Fibroblast of lung (primary cell): Measurements from ENCODE around the gene KIAA0040. TPM values are rescaled to one million over a fixed set of nuclear protein-coding genes. Genes with fewer than 3 reads are reported as not detected.

ENCODE experiments used
- DNase-seq, 2 donors: peaks; one replicate each; pipeline versions ENCODE4 v3.0.0 to v3.0.0-alpha.2; 2010; ENCODE audit warnings: low read depth in 2 of 2
- H2AFZ ChIP-seq: 2 replicates; pipeline ENCODE4 v1.5.1; 2012; ENCODE audit warnings: low read length, control low read depth, inconsistent platforms
- H3K27ac ChIP-seq: 2 replicates; pipeline ENCODE4 v1.5.1; 2011; ENCODE audit warnings: low read length, control low read depth; ENCODE audit not compliant: insufficient read depth
- H3K27me3 ChIP-seq: 2 replicates; pipeline ENCODE4 v1.5.1; 2011; ENCODE audit warnings: mild to moderate bottlenecking, low read length; ENCODE audit not compliant: control insufficient read depth, insufficient read depth
- H3K36me3 ChIP-seq: 2 replicates; pipeline ENCODE4 v1.5.1; 2011; ENCODE audit warnings: low read length; ENCODE audit not compliant: control insufficient read depth, insufficient read depth
- H3K4me1 ChIP-seq: 2 replicates; pipeline ENCODE4 v1.5.1; 2011; ENCODE audit warnings: low read length; ENCODE audit not compliant: control insufficient read depth, insufficient read depth; ENCODE audit errors: extremely low read depth
- H3K4me2 ChIP-seq: 2 replicates; pipeline ENCODE4 v1.5.1; 2011; ENCODE audit warnings: low read length, control low read depth; ENCODE audit not compliant: insufficient read depth; ENCODE audit errors: extremely low read depth
- H3K4me3 ChIP-seq, 4 experiments: fragments of 200-600 bp in 1 of 4; sonication (generic) in 1 of 4; replicated peaks in 1 of 4; 2 replicates each; pipeline ENCODE4 v1.5.1; 2011 to 2016; ENCODE audit warnings: low read length in 4 of 4, low read depth in 3 of 4, mild to moderate bottlenecking in 3 of 4, control low read depth in 2 of 4, inconsistent platforms in 1 of 4, mixed read lengths in 1 of 4; ENCODE audit not compliant: insufficient read depth in 1 of 4; ENCODE audit errors: control extremely low read depth in 1 of 4
- H3K79me2 ChIP-seq: 2 replicates; pipeline ENCODE4 v1.5.1; 2012; ENCODE audit warnings: mild to moderate bottlenecking, low read length, inconsistent platforms; ENCODE audit not compliant: control insufficient read depth, insufficient read depth
- H3K9ac ChIP-seq: 2 replicates; pipeline ENCODE4 v1.5.1; 2011; ENCODE audit warnings: mild to moderate bottlenecking, low read length, control low read depth; ENCODE audit not compliant: insufficient read depth
- H3K9me3 ChIP-seq: 2 replicates; pipeline ENCODE4 v1.5.1; 2012; ENCODE audit warnings: low read depth, low read length; ENCODE audit not compliant: control insufficient read depth, insufficient read depth
- H4K20me1 ChIP-seq: 2 replicates; pipeline ENCODE4 v1.5.1; 2011; ENCODE audit warnings: low read length; ENCODE audit not compliant: control insufficient read depth, insufficient read depth; ENCODE audit errors: extremely low read depth
- CTCF ChIP-seq, 2 donors: IDR thresholded peaks in 1 of 2; conservative IDR thresholded peaks in 1 of 2; 1 replicate in 1 of 2; 2 replicates in 1 of 2; pipeline ENCODE4 v1.5.1; 2011 to 2012; ENCODE audit warnings: low read length in 2 of 2, control low read depth in 1 of 2, inconsistent platforms in 1 of 2, low read depth in 1 of 2, mild to moderate bottlenecking in 1 of 2
- EZH2 ChIP-seq: IDR thresholded peaks from 2 replicates; pipeline ENCODE4 v1.5.1; 2012; ENCODE audit warnings: low read length, control low read depth, mild to moderate bottlenecking; ENCODE audit errors: missing control alignments
- polyA plus RNA-seq, 2 donors: library from polyadenylated mRNA; depleted of rRNA in 1 of 2; stranded (reverse) in 1 of 2; unstranded in 1 of 2; fragments of >200 nt; gene quantifications; 2 replicates each; pipeline ENCODE4 v1.2.1, GENCODE V29; 2011 to 2012; ENCODE audit warnings: missing spikeins in 1 of 2
- total RNA-seq: library from RNA; depleted of rRNA; stranded (reverse); fragments of >200 nt; gene quantifications from 2 replicates; pipeline ENCODE4 v1.2.1, GENCODE V29; 2014

Gene KIAA0040
- total and polyA plus RNA-seq, 2 donors (not counting 1 experiment from before 2014, with no cell fraction given): 0.17 to 24.7 TPM

- Histone ChIP-seq H3K4me1 (no peaks in the 10 kb centered on the region), H3K9me3 (no peaks in the 10 kb centered on the region), H3K9ac (no peak overlapping the region), H3K27me3 (no peaks in the 10 kb centered on the region), H3K4me3 (no peak overlapping the region), H2AFZ (no peak overlapping the region), H3K36me3 (no peaks in the 10 kb centered on the region), H3K79me2 (no peaks in the 10 kb centered on the region), H3K27ac (no peak overlapping the region), H3K4me2 (no peak overlapping the region), H4K20me1 (no peaks in the 10 kb centered on the region)
- TF ChIP-seq EZH2: no peak
- no peak for TF ChIP-seq CTCF (conservative IDR thresholded peaks at IDR 0.05 in 1 of 2, IDR thresholded peaks at IDR 0.05 in 1 of 2; ENCODE audit: low read depth in 1 of 2, low read length in 2 of 2)
- no peak for DNase-seq
These were observed 12.6 kb downstream of the KIAA0040 start for GRCh38 chr1:175179837-175180590.

GRCh38 chr1:175178456-175178855, 14.1 kb downstream of the KIAA0040 start:
- no peaks in the 10 kb centered on the region for H3K79me2 ChIP-seq
- H3K9ac ChIP-seq: no peak overlapping the region
- H3K4me3 ChIP-seq: no peak overlapping the region
- H3K27ac ChIP-seq: no peak overlapping the region
- no peaks in the 10 kb centered on the region for H4K20me1 ChIP-seq
- no peak overlapping the region for H3K4me2 ChIP-seq
- TF ChIP-seq EZH2 (no peak), CTCF (conservative IDR thresholded peaks at IDR 0.05 in 1 of 2, IDR thresholded peaks at IDR 0.05 in 1 of 2; ENCODE audit: low read depth in 1 of 2, low read length in 2 of 2) (no peak)
- no peaks in the 10 kb centered on the region for H3K4me1 ChIP-seq
- no peak for DNase-seq
- no peaks in the 10 kb centered on the region for H3K27me3 ChIP-seq
- H2AFZ ChIP-seq: no peak overlapping the region
- H3K36me3 ChIP-seq: no peaks in the 10 kb centered on the region
- no peaks in the 10 kb centered on the region for H3K9me3 ChIP-seq

- Histone ChIP-seq H3K9me3 (no peaks in the 10 kb centered on the region), H3K79me2 (no peaks in the 10 kb centered on the region), H3K27me3 (no peaks in the 10 kb centered on the region), H2AFZ (no peak overlapping the region), H3K36me3 (no peaks in the 10 kb centered on the region), H3K4me1 (no peaks in the 10 kb centered on the region), H3K9ac (no peak overlapping the region), H3K4me3 (no peak overlapping the region), H3K4me2 (no peak overlapping the region), H4K20me1 (no peaks in the 10 kb centered on the region), H3K27ac (no peak overlapping the region)
- no peak for DNase-seq
- TF ChIP-seq EZH2: no peak
- TF ChIP-seq CTCF (conservative IDR thresholded peaks at IDR 0.05 in 1 of 2, IDR thresholded peaks at IDR 0.05 in 1 of 2; ENCODE audit: low read depth in 1 of 2, low read length in 2 of 2): no peak
These were observed 14.5 kb downstream of the KIAA0040 start for GRCh38 chr1:175178056-175178455.
